WTC11 (cell line): ENCODE measurements around the gene SMIM38. TPM values are rescaled to one million over a fixed set of nuclear protein-coding genes. Genes with fewer than 3 reads are reported as not detected.

Experiments
- ATAC-seq: fragments of 200-7000 bp; cut with Tn5 transposase; 2 replicates; pipeline ENCODE4 v1.10.0; 2021; ENCODE audit warnings: mild to moderate bottlenecking, moderate library complexity
- CTCF ChIA-PET: fragments of 300-600 bp; sonication (Branson Sonifier 250); formaldehyde crosslinking; loops from one replicate; lab custom pipeline; 2021; ENCODE audit warnings: antibody characterized with exemption; lab: Charles Lee
- POLR2A ChIA-PET: fragments of 350-600 bp; sonication (Branson Sonifier 250); formaldehyde crosslinking; loops from one replicate; lab custom pipeline; 2021; ENCODE audit warnings: antibody characterized with exemption; lab: Charles Lee
- DNase-seq: peaks from one replicate; pipeline ENCODE4 v3.0.0; 2021; ENCODE audit warnings: low spot score
- H3K27ac Mint-ChIP-seq: 2 replicates; pipeline ENCODE4 v1.8.0; 2021; ENCODE audit warnings: mixed read lengths
- H3K27me3 Mint-ChIP-seq: 2 replicates; pipeline ENCODE4 v1.8.0; 2021; ENCODE audit warnings: low read depth, mild to moderate bottlenecking, moderate library complexity, mixed read lengths
- H3K36me3 Mint-ChIP-seq: 2 replicates; pipeline ENCODE4 v1.8.0; 2021; ENCODE audit warnings: mixed read lengths
- H3K4me1 Mint-ChIP-seq: 2 replicates; pipeline ENCODE4 v1.8.0; 2022; ENCODE audit warnings: mixed read lengths
- H3K4me3 Mint-ChIP-seq: 2 replicates; pipeline ENCODE4 v1.8.0; 2021; ENCODE audit warnings: mild to moderate bottlenecking, moderate library complexity, mixed read lengths
- H3K9me3 Mint-ChIP-seq: 2 replicates; pipeline ENCODE4 v1.8.0; 2021; ENCODE audit warnings: mixed read lengths
- AR ChIP-seq: fragments of 250-450 bp; sonication (Bioruptor Pico); IDR thresholded peaks from 2 replicates; pipeline ENCODE4 v1.9.0; 2021; ENCODE audit warnings: mild to moderate bottlenecking
- ARID4B ChIP-seq: sonication (generic); formaldehyde crosslinking; IDR thresholded peaks from 2 replicates; pipeline ENCODE4 v1.8.0; 2023; ENCODE audit warnings: missing genetic modification reagents, mild to moderate bottlenecking, borderline replicate concordance
- ATF2 ChIP-seq: sonication (generic); formaldehyde crosslinking; IDR thresholded peaks from 2 replicates; pipeline ENCODE4 v1.8.1; 2022; ENCODE audit warnings: low read depth, missing genetic modification reagents, borderline replicate concordance
- ATF6 ChIP-seq: sonication (generic); formaldehyde crosslinking; IDR thresholded peaks from 2 replicates; pipeline ENCODE4 v1.8.1; 2023; ENCODE audit warnings: mild to moderate bottlenecking, missing genetic modification reagents
- E2F5 ChIP-seq: sonication (generic); formaldehyde crosslinking; IDR thresholded peaks from 2 replicates; pipeline ENCODE4 v1.8.1; 2022; ENCODE audit warnings: mild to moderate bottlenecking, moderate library complexity, missing genetic modification reagents
- NFE2L1 ChIP-seq: sonication (generic); formaldehyde crosslinking; IDR thresholded peaks from 2 replicates; pipeline ENCODE4 v1.8.1; 2023; ENCODE audit warnings: missing genetic modification reagents
- TCF7 ChIP-seq: sonication (generic); formaldehyde crosslinking; IDR thresholded peaks from 2 replicates; pipeline ENCODE4 v1.8.0; 2022; ENCODE audit warnings: mild to moderate bottlenecking, low read depth, missing genetic modification reagents, moderate library complexity
- TEAD1 ChIP-seq: sonication (generic); formaldehyde crosslinking; IDR thresholded peaks from 2 replicates; pipeline ENCODE4 v1.8.0; 2022; ENCODE audit warnings: mild to moderate bottlenecking, missing genetic modification reagents
- ZNF138 ChIP-seq: sonication (generic); formaldehyde crosslinking; conservative IDR thresholded peaks from 2 replicates; pipeline ENCODE4 v1.8.1; 2022; ENCODE audit warnings: mild to moderate bottlenecking, moderate library complexity, missing genetic modification reagents
- ZNF219 ChIP-seq: sonication (generic); formaldehyde crosslinking; IDR thresholded peaks from 2 replicates; pipeline ENCODE4 v1.8.0; 2023; ENCODE audit warnings: missing genetic modification reagents, mild to moderate bottlenecking, borderline replicate concordance
- ZNF317 ChIP-seq: sonication (generic); formaldehyde crosslinking; IDR thresholded peaks from 2 replicates; pipeline ENCODE4 v1.8.1; 2023; ENCODE audit warnings: low read depth, mild to moderate bottlenecking, moderate library complexity, missing genetic modification reagents, borderline replicate concordance
- ZNF396 ChIP-seq: fragments of 250-450 bp; sonication (Bioruptor Pico); IDR thresholded peaks from 2 replicates; pipeline ENCODE4 v1.8.0; 2021; ENCODE audit warnings: mild to moderate bottlenecking, moderate library complexity, borderline replicate concordance
- total RNA-seq: library from RNA; stranded (reverse); gene quantifications from 3 replicates; pipeline ENCODE4 v1.2.3, GENCODE V29; 2021
- TF ChIP-seq, protein P1 (sequence below): sonication (generic); formaldehyde crosslinking; IDR thresholded peaks from 2 replicates; pipeline ENCODE4 v1.8.1; 2023; ENCODE audit warnings: mild to moderate bottlenecking, missing genetic modification reagents, moderate library complexity
- TF ChIP-seq, protein P2 (sequence below): sonication (generic); formaldehyde crosslinking; IDR thresholded peaks from 2 replicates; pipeline ENCODE4 v1.8.1; 2022; ENCODE audit warnings: mild to moderate bottlenecking, missing genetic modification reagents, moderate library complexity, borderline replicate concordance

The SMIM38 gene
- total RNA-seq, 1 experiment from 2014 or later: 0.39 TPM

DNA sequence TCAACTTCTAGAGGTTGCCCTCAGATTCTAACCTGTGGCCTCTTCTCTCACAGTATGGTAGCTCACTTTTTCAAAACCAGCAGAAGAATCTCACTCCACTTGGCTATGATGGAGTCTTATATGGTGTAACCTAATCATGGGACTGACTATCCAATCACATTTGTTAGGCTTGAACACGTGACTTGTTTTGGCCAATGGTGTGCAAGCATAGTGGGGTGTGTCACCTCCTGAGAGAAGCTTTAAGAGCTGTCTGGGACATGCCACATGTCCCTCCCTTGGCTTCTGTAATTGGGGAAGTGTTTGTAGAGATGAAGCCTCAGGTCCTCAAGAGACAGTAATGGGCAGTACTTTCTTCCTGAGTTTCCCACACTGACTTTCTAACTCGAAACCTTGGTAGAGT is 12.8 kb upstream of the SMIM38 start:
- ChIA-PET POLR2A (no interaction called here), CTCF (interaction anchor here (3.1 kb wide), 1 partner anchor 11 kb away, joined by 12 read pairs; no protein-coding TSS in a partner anchor)
- no peaks in the 10 kb centered on the region; the same call in 1 of the 2 replicates for H3K27me3 Mint-ChIP-seq
- H3K4me1 Mint-ChIP-seq: 0 out of 2 replicates have a peak, but pooled peaks cover 7% of the 10 kb centered on the region
- no peak for ATAC-seq
- peaks cover 20% of the 10 kb centered on the region for H3K36me3 Mint-ChIP-seq
- no peak for TF ChIP-seq ZNF317 (CRISPR knock-in tag)
- TF ChIP-seq, all 79 proteins: peak for 0
- Mint-ChIP-seq H3K4me3 (no peak overlapping the region), H3K9me3 (peaks cover 35% of the 10 kb centered on the region), H3K27ac (no peak overlapping the region)
- DNase-seq: no peak

- no peak overlapping the region for H3K4me3 Mint-ChIP-seq
- peaks cover 49% of the 10 kb centered on the region for H3K9me3 Mint-ChIP-seq
- TF ChIP-seq, protein P1, sequence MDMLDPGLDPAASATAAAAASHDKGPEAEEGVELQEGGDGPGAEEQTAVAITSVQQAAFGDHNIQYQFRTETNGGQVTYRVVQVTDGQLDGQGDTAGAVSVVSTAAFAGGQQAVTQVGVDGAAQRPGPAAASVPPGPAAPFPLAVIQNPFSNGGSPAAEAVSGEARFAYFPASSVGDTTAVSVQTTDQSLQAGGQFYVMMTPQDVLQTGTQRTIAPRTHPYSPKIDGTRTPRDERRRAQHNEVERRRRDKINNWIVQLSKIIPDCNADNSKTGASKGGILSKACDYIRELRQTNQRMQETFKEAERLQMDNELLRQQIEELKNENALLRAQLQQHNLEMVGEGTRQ (CRISPR knock-in tag): no peak
- TF ChIP-seq TCF7 (CRISPR knock-in tag): no peak
- TF ChIP-seq ATF2 (CRISPR knock-in tag): no peak
- no peak for TF ChIP-seq ZNF219 (CRISPR knock-in tag)
- no peak for TF ChIP-seq NFE2L1 (CRISPR knock-in tag)
- no peak for TF ChIP-seq TEAD1
- TF ChIP-seq E2F5 (CRISPR knock-in tag): no peak
- TF ChIP-seq, all 79 proteins: peak for 0
- Mint-ChIP-seq H3K36me3 (peaks cover 34% of the 10 kb centered on the region), H3K27me3 (peaks cover 3% of the 10 kb centered on the region), H3K4me1 (0 out of 2 replicates have a peak, but pooled peaks cover 7% of the 10 kb centered on the region), H3K27ac (no peak overlapping the region)
- DNase-seq (no peak), ATAC-seq (no peak)
- POLR2A ChIA-PET: no interaction called here
- CTCF ChIA-PET: interaction anchor here (3.1 kb wide), 1 partner anchor 13 kb away, joined by 12 read pairs; no protein-coding TSS in a partner anchor
Observed at GRCh38 chr11:69144316-69145049, 11.3 kb upstream of the SMIM38 start.

DNA sequence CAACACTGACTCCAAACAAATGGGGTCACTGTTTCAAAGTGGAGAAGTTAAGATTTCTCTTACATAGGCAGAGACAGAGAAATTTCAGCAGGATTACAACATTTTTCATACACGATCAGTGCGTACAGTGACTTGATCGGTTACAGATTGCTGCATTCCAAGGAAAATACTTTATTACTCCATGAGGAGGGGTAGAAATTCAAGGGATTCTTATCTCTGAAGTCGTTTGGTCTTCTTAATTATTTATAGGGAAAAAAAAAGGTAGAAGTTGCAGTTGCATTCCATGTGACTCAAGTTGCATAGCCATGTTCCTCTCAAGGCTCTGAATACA is 10.7 kb upstream of the SMIM38 start:
- DNase-seq (no peak), ATAC-seq (no peak)
- Mint-ChIP-seq H3K27me3 (peaks cover 3% of the 10 kb centered on the region), H3K4me3 (no peak overlapping the region), H3K9me3 (peaks cover 51% of the 10 kb centered on the region), H3K4me1 (0 out of 2 replicates have a peak, but pooled peaks cover 7% of the 10 kb centered on the region), H3K36me3 (peaks cover 36% of the 10 kb centered on the region), H3K27ac (no peak overlapping the region)
- ChIA-PET CTCF (interaction anchor here (3.1 kb wide), 1 partner anchor 13 kb away, joined by 12 read pairs; no protein-coding TSS in a partner anchor), POLR2A (no interaction called here)
- no peak for TF ChIP-seq ZNF317 (CRISPR knock-in tag)
- TF ChIP-seq, protein P2, sequence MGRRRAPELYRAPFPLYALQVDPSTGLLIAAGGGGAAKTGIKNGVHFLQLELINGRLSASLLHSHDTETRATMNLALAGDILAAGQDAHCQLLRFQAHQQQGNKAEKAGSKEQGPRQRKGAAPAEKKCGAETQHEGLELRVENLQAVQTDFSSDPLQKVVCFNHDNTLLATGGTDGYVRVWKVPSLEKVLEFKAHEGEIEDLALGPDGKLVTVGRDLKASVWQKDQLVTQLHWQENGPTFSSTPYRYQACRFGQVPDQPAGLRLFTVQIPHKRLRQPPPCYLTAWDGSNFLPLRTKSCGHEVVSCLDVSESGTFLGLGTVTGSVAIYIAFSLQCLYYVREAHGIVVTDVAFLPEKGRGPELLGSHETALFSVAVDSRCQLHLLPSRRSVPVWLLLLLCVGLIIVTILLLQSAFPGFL (CRISPR knock-in tag): no peak
- TF ChIP-seq AR (CRISPR knock-in tag): no peak
- no peak for TF ChIP-seq ZNF396 (CRISPR knock-in tag)
- TF ChIP-seq ATF6 (CRISPR knock-in tag): no peak
- TF ChIP-seq ZNF138 (CRISPR knock-in tag): no peak
- no peak for TF ChIP-seq ARID4B
